ENCODE data around the gene XRCC4.

XRCC4 gene

DNA sequence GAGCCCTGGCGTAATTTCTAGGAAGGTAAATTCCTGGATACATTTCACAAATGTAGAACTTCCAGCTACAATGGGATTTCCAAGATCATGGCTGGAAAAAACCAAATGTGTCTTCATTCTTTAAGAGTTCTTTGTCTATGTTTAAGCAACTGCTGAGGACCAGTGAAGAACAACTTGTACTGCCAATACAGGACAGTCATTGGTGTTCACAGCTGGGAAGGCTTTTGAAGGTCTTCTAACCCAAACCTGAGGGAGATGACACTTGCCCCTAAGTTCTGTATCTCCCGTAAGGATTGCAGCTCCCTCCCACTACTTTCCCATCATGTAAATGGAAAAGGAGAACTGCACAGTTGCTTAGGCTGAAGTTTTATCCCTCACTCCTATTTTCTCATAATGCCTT is 28.5 kb upstream of the XRCC4 start:
- TF ChIP-seq, protein P1, sequence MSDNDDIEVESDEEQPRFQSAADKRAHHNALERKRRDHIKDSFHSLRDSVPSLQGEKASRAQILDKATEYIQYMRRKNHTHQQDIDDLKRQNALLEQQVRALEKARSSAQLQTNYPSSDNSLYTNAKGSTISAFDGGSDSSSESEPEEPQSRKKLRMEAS (IDR thresholded peaks at IDR 0.05; ENCODE audit: low read depth, low read length) = no peak
- TF ChIP-seq MYC (IDR thresholded peaks at IDR 0.05; ENCODE audit: low read depth, low read length) (no peak), CTCF (IDR thresholded peaks at IDR 0.05; ENCODE audit: low read depth, low read length) (no peak), POLR2A (IDR thresholded peaks at IDR 0.05; ENCODE audit: extremely low read depth, insufficient read length) (no peak)
- no peak for DNase-seq (ENCODE audit: low read depth)
- no peak overlapping the region for H3K4me3 ChIP-seq (ENCODE audit: low read depth, low read length)

- DNase-seq (ENCODE audit: low read depth) = no peak
- TF ChIP-seq MYC (IDR thresholded peaks at IDR 0.05; ENCODE audit: low read depth, low read length) (no peak), CTCF (IDR thresholded peaks at IDR 0.05; ENCODE audit: low read depth, low read length) (no peak), POLR2A (IDR thresholded peaks at IDR 0.05; ENCODE audit: extremely low read depth, insufficient read length) (no peak)
- TF ChIP-seq, protein P1 (IDR thresholded peaks at IDR 0.05; ENCODE audit: low read depth, low read length) = no peak
- H3K4me3 ChIP-seq (ENCODE audit: low read depth, low read length) = no peak overlapping the region
Observed at GRCh38 chr5:83049370-83049885, 27.9 kb upstream of the XRCC4 start.

- H3K4me3 ChIP-seq (ENCODE audit: low read depth, low read length) = no peak overlapping the region
- TF ChIP-seq MYC (IDR thresholded peaks at IDR 0.05; ENCODE audit: low read depth, low read length) (no peak), CTCF (IDR thresholded peaks at IDR 0.05; ENCODE audit: low read depth, low read length) (no peak), POLR2A (IDR thresholded peaks at IDR 0.05; ENCODE audit: extremely low read depth, insufficient read length) (no peak)
- TF ChIP-seq, protein P1 (IDR thresholded peaks at IDR 0.05; ENCODE audit: low read depth, low read length) = no peak
- no peak for DNase-seq (ENCODE audit: low read depth)
Observed at GRCh38 chr5:83050723-83051340, 26.5 kb upstream of the XRCC4 start.

- DNase-seq (ENCODE audit: low read depth) = no peak
- TF ChIP-seq POLR2A (IDR thresholded peaks at IDR 0.05; ENCODE audit: extremely low read depth, insufficient read length) (no peak), CTCF (IDR thresholded peaks at IDR 0.05; ENCODE audit: low read depth, low read length) (no peak), MYC (IDR thresholded peaks at IDR 0.05; ENCODE audit: low read depth, low read length) (no peak)
- TF ChIP-seq, protein P1 (IDR thresholded peaks at IDR 0.05; ENCODE audit: low read depth, low read length) = no peak
- H3K4me3 ChIP-seq (ENCODE audit: low read depth, low read length) = no peak overlapping the region
Observed at GRCh38 chr5:83055166-83055565, 22.2 kb upstream of the XRCC4 start.

- no peak overlapping the region for H3K4me3 ChIP-seq (ENCODE audit: low read depth, low read length)
- DNase-seq (ENCODE audit: low read depth) = no peak
- TF ChIP-seq MYC (IDR thresholded peaks at IDR 0.05; ENCODE audit: low read depth, low read length) = no peak
- TF ChIP-seq, protein P1 (IDR thresholded peaks at IDR 0.05; ENCODE audit: low read depth, low read length) = no peak
- TF ChIP-seq CTCF (IDR thresholded peaks at IDR 0.05; ENCODE audit: low read depth, low read length) = no peak
Observed at GRCh38 chr5:83058726-83059125, 18.6 kb upstream of the XRCC4 start.

All from NB4 (cell line).